B cell (primary cell): ENCODE results near the gene IER5L. TPM values are rescaled to one million over a fixed set of nuclear protein-coding genes. Genes with fewer than 3 reads are reported as not detected.

Source experiments
- ATAC-seq: fragments of 200-7000 bp; cut with Tn5 transposase; one replicate; pipeline ENCODE4 v1.10.0; 2021; ENCODE audit warnings: low read depth, mild to moderate bottlenecking, moderate number of reproducible peaks, moderate library complexity
- CTCF ChIA-PET: fragments of 350-600 bp; sonication (Branson Sonifier 250); formaldehyde crosslinking; loops from one replicate; lab custom pipeline; 2021; ENCODE audit warnings: antibody characterized with exemption, inconsistent platforms; lab: Charles Lee
- POLR2A ChIA-PET: fragments of 350-600 bp; sonication (Branson Sonifier 250); formaldehyde crosslinking; loops from one replicate; lab custom pipeline; 2021; ENCODE audit warnings: antibody characterized with exemption; lab: Charles Lee
- DNase-seq: peaks from one replicate; pipeline ENCODE4 v3.0.0; 2013
- H2AFZ ChIP-seq: 2 replicates; pipeline ENCODE4 v1.6.1; 2012; ENCODE audit warnings: mild to moderate bottlenecking, low read depth, low read length; ENCODE audit not compliant: insufficient read depth, poor library complexity, severe bottlenecking
- H3K27ac ChIP-seq, 2 donors: 1 replicate in 1 of 2; 2 replicates in 1 of 2; pipeline ENCODE4 v1.5.1; 2012 to 2013; ENCODE audit warnings: low read length in 2 of 2, mild to moderate bottlenecking in 2 of 2, moderate library complexity in 1 of 2
- H3K27me3 ChIP-seq, 4 experiments: fragments of 200-600 bp in 1 of 4; sonication (generic) in 1 of 4; replicated peaks in 1 of 4; 1 replicate in 2 of 4; 2 replicates in 2 of 4; pipeline versions ENCODE4 v1.6.1 to v1.7.0; 2013 to 2016; ENCODE audit warnings: low read length in 3 of 4, mild to moderate bottlenecking in 2 of 4, mixed read lengths in 1 of 4, moderate library complexity in 1 of 4; ENCODE audit not compliant: insufficient read depth in 4 of 4, control insufficient read depth in 3 of 4; ENCODE audit errors: control extremely low read depth in 1 of 4
- H3K36me3 ChIP-seq, 2 experiments: replicated peaks in 1 of 2; 1 replicate in 1 of 2; 2 replicates in 1 of 2; pipeline versions ENCODE4 v1.6.1 to v1.7.1; 2013; ENCODE audit warnings: low read length in 1 of 2; ENCODE audit not compliant: insufficient read depth in 2 of 2, control insufficient read depth in 1 of 2; ENCODE audit errors: control extremely low read depth in 1 of 2, extremely low read depth in 1 of 2
- H3K4me1 ChIP-seq, 2 donors: fragments of 200-600 bp in 1 of 2; sonication (generic) in 1 of 2; 1 replicate in 1 of 2; 2 replicates in 1 of 2; pipeline versions ENCODE4 v1.5.1 to v1.6.1; 2013 to 2017; ENCODE audit warnings: low read length in 2 of 2; ENCODE audit not compliant: control insufficient read depth in 2 of 2, insufficient read depth in 2 of 2
- H3K4me2 ChIP-seq: replicated peaks from 2 replicates; pipeline ENCODE3; 2012; ENCODE audit warnings: mild to moderate bottlenecking, low read depth, low read length; ENCODE audit not compliant: poor library complexity, severe bottlenecking
- H3K4me3 ChIP-seq, 5 experiments: fragments of 200-600 bp in 1 of 5; sonication (generic) in 1 of 5; 1 replicate in 3 of 5; 2 replicates in 2 of 5; pipeline versions ENCODE4 v1.5.1 to v1.7.0; 2011 to 2016; ENCODE audit warnings: low read length in 4 of 5, mild to moderate bottlenecking in 4 of 5, low read depth in 2 of 5, control low read depth in 1 of 5, moderate library complexity in 1 of 5; ENCODE audit not compliant: insufficient read depth in 1 of 5; ENCODE audit errors: control extremely low read depth in 1 of 5, extremely low read depth in 1 of 5
- H3K79me2 ChIP-seq: fragments of 200-600 bp; sonication (generic); one replicate; pipeline ENCODE4 v1.6.0; 2016; ENCODE audit warnings: low read length; ENCODE audit not compliant: control insufficient read depth, insufficient read depth
- H3K9ac ChIP-seq: fragments of 200-600 bp; sonication (generic); 2 replicates; pipeline ENCODE4 v1.6.1; 2017; ENCODE audit warnings: mild to moderate bottlenecking, low read length, moderate library complexity
- H3K9me3 ChIP-seq, 3 donors: one replicate each; pipeline versions ENCODE4 v1.6.1 to v1.7.1; 2013; ENCODE audit warnings: low read length in 2 of 3; ENCODE audit not compliant: control insufficient read depth in 2 of 3, insufficient read depth in 1 of 3; ENCODE audit errors: control extremely low read depth in 1 of 3
- H4K20me1 ChIP-seq: 2 replicates; pipeline ENCODE4 v1.6.0; 2012; ENCODE audit warnings: mild to moderate bottlenecking, low read length; ENCODE audit not compliant: insufficient read depth, control insufficient read depth, poor library complexity, severe bottlenecking
- H3K27ac Mint-ChIP-seq: one replicate; pipeline ENCODE4 v1.8.0; 2021; ENCODE audit warnings: mixed read lengths
- H3K27me3 Mint-ChIP-seq: one replicate; pipeline ENCODE4 v1.8.0; 2021; ENCODE audit warnings: mixed read lengths
- H3K4me1 Mint-ChIP-seq: one replicate; pipeline ENCODE4 v1.8.0; 2021; ENCODE audit warnings: mixed read lengths
- H3K4me3 Mint-ChIP-seq: one replicate; pipeline ENCODE4 v1.8.0; 2021; ENCODE audit warnings: mixed read lengths
- H3K9me3 Mint-ChIP-seq: one replicate; pipeline ENCODE4 v1.8.0; 2022; ENCODE audit warnings: mixed read lengths; ENCODE audit not compliant: insufficient read depth
- CTCF ChIP-seq: fragments of 200-600 bp; IDR thresholded peaks from one replicate; pipeline ENCODE4 v1.8.0; 2022; ENCODE audit warnings: antibody characterized with exemption, mild to moderate bottlenecking
- EZH2 ChIP-seq: IDR thresholded peaks from 2 replicates; pipeline ENCODE4 v1.6.1; 2012; ENCODE audit warnings: borderline replicate concordance, low read depth, mild to moderate bottlenecking, moderate library complexity, low read length; ENCODE audit not compliant: insufficient read depth, poor library complexity, severe bottlenecking
- WGBS: methylation state at CpG from one replicate; pipeline ENCODE4 v1.1.5; 2013; ENCODE audit warnings: missing lambda C conversion rate; ENCODE audit not compliant: insufficient coverage; 5-methylcytosine and 5-hydroxymethylcytosine counted together
- intact Hi-C: fragments of 100-400 bp; cut with micrococcal nuclease; formaldehyde crosslinking; loops from one replicate; pipeline ENCODE4 v1.10.0; 2022
- polyA plus RNA-seq: library from polyadenylated mRNA; depleted of rRNA; stranded (reverse); fragments of >200 nt; gene quantifications from 2 replicates; pipeline ENCODE4 v1.2.3, GENCODE V29; 2012
- total RNA-seq, 2 donors: library from RNA; stranded (reverse); fragments of 120-200 nt in 1 of 2; gene quantifications; 1 replicate in 1 of 2; 2 replicates in 1 of 2; pipeline versions ENCODE4 v1.2.3 to v1.2.4, GENCODE V29; 2013 to 2022

The IER5L gene
- total and polyA plus RNA-seq, 2 donors (not counting 1 experiment from before 2014, with no cell fraction given): 1.5 to 12.9 TPM

GRCh38 chr9:129204840-129205239 is 26.8 kb upstream of the IER5L start:
- ChIA-PET CTCF (no interaction called here), POLR2A (interaction anchor here (0.7 kb wide), 1 partner anchor 204 kb away, joined by 5 read pairs; no protein-coding TSS in a partner anchor)
- no peak overlapping the region for H3K27ac Mint-ChIP-seq
- Histone ChIP-seq H3K27ac (no peak overlapping the region), H3K4me2 (no peak overlapping the region), H3K79me2 (no peaks in the 10 kb centered on the region), H2AFZ (no peak overlapping the region), H3K9me3 (peaks cover 0 to 10% (median 0%) of the 10 kb centered on the region in 3 donors), H3K4me1 (peaks cover 2 to 8% of the 10 kb centered on the region in 2 donors), H3K27me3 (peaks cover 0 to 5% (median 0%) of the 10 kb centered on the region in 4 experiments), H4K20me1 (no peaks in the 10 kb centered on the region), H3K4me3 (no peak overlapping the region), H3K9ac (no peak overlapping the region), H3K36me3 (no peaks in the 10 kb centered on the region)
- H3K9me3 Mint-ChIP-seq: no peaks in the 10 kb centered on the region
- intact Hi-C loops: no loop called here
- H3K4me1 Mint-ChIP-seq: peaks cover 5% of the 10 kb centered on the region
- no peak for DNase-seq
- no peak overlapping the region for H3K4me3 Mint-ChIP-seq
- no peak for TF ChIP-seq EZH2
- no peak for TF ChIP-seq CTCF
- WGBS: 95% methylated on average over 7 of the region's 7 CpGs
- no peaks in the 10 kb centered on the region for H3K27me3 Mint-ChIP-seq
- no peak for ATAC-seq

GRCh38 chr9:129203556-129203909 is 25.5 kb upstream of the IER5L start:
- H3K27ac Mint-ChIP-seq: peak overlapping the region; percentile 20

More at GRCh38 chr9:129203556-129203909, 25.5 kb upstream of the IER5L start:
- Histone ChIP-seq H3K4me3 (no peak overlapping the region), H3K27ac (no peak overlapping the region), H3K4me1 (peaks cover 2 to 8% of the 10 kb centered on the region in 2 donors), H3K79me2 (no peaks in the 10 kb centered on the region), H3K27me3 (peaks cover 0 to 7% (median 0%) of the 10 kb centered on the region in 4 experiments), H3K9me3 (peaks cover 0 to 11% (median 0%) of the 10 kb centered on the region in 3 donors), H4K20me1 (no peaks in the 10 kb centered on the region), H3K9ac (no peak overlapping the region), H2AFZ (peak overlapping the region; percentile 99), H3K36me3 (no peaks in the 10 kb centered on the region), H3K4me2 (peak overlapping the region; percentile 92)
- no peaks in the 10 kb centered on the region for H3K27me3 Mint-ChIP-seq
- H3K4me3 Mint-ChIP-seq: peak overlapping the region; percentile 75
- TF ChIP-seq CTCF (no peak), EZH2 (no peak)
- ATAC-seq (no peak), DNase-seq (no peak)
- H3K4me1 Mint-ChIP-seq: peaks cover 3% of the 10 kb centered on the region
- WGBS: 81% methylated on average over 9 of the region's 11 CpGs
- CTCF ChIA-PET: interaction anchor here (1.2 kb wide), 1 partner anchor 29 kb away, joined by 3 read pairs; no protein-coding TSS in a partner anchor
- POLR2A ChIA-PET: no interaction called here
- H3K9me3 Mint-ChIP-seq: no peaks in the 10 kb centered on the region
- intact Hi-C loops: loop anchor here (2.0 kb wide), 1 partner anchor 63 kb away; no protein-coding TSS in a partner anchor
